Measurements from ENCODE around the gene SPINK13. TPM values are rescaled to one million over a fixed set of nuclear protein-coding genes. Genes with fewer than 3 reads are reported as not detected.

SPINK13 gene, protein sequence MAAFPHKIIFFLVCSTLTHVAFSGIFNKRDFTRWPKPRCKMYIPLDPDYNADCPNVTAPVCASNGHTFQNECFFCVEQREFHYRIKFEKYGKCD
- not detected for total RNA-seq
- polyA plus RNA-seq: not detected
- total RNA-seq: 0 reads per million in 6 experiments

DNA sequence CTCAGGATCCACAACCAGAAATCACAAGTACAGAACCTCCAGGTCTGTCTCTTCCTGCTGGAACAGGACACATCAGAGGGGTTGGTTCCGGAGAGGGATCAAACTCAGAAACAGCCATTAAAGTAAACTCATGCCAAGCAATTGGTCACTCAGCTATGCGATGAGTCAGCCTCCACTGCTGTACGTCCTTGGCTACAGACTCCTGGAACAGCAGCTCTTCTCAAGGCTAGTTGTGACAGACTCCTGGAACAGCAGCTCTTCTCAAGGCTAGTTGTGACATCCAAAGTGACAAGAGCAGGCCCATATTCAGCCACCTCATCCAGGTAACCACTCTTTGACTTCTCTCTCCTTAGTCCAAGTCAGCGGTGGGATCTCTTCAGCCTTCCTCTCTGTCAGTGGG lies at the start of gene SPINK13:
SPINK13 (plus strand) TSS at position 229 of the 400 bp plus-strand sequence. CDS start 1,279 bp downstream, outside the sequence.
- DNase-seq (no peak), ATAC-seq (no peak)
- Mint-ChIP-seq H3K36me3 (no peaks in the 10 kb centered on the region), H3K4me3 (no peak within 1 kb of the TSS), H3K27ac (no peak within 1 kb of the TSS), H3K27me3 (peaks cover 0 to 15% (median 1%) of the 10 kb centered on the region in 5 donors), H3K9me3 (peaks cover 0 to 9% (median 1%) of the 10 kb centered on the region in 9 donors), H3K4me1 (no peaks in the 10 kb centered on the region)
- POLR2A ChIA-PET: no interaction called here

DNA sequence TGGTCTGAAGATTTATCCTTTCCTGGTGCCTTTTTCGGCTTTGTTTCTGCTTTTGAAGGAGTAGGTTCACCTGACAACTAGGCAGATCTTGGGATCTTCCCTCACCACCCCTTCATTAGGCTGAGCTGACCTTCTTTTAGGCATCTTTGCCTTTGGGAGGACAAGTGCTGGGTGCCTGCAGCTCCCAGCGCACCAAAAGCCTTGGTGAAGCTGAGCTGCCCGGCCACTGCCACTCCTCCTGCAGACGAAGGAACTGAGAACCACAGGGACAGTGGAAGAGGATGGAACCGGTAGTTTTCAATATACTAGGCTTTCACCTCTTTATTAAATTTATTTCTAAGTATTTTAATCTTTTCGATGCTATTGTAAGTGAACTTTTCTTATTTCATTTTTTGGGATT lies 47.1 kb upstream of the SPINK13 start:
- POLR2A ChIA-PET: no interaction called here
- no peak for ATAC-seq
- Mint-ChIP-seq H3K27me3 (peaks cover 0 to 22% (median 12%) of the 10 kb centered on the region in 5 donors), H3K36me3 (no peaks in the 10 kb centered on the region), H3K4me1 (no peaks in the 10 kb centered on the region), H3K4me3 (no peak overlapping the region), H3K9me3 (peaks cover 0 to 10% (median 0%) of the 10 kb centered on the region in 9 donors), H3K27ac (no peak overlapping the region)
- DNase-seq: no peak

DNA sequence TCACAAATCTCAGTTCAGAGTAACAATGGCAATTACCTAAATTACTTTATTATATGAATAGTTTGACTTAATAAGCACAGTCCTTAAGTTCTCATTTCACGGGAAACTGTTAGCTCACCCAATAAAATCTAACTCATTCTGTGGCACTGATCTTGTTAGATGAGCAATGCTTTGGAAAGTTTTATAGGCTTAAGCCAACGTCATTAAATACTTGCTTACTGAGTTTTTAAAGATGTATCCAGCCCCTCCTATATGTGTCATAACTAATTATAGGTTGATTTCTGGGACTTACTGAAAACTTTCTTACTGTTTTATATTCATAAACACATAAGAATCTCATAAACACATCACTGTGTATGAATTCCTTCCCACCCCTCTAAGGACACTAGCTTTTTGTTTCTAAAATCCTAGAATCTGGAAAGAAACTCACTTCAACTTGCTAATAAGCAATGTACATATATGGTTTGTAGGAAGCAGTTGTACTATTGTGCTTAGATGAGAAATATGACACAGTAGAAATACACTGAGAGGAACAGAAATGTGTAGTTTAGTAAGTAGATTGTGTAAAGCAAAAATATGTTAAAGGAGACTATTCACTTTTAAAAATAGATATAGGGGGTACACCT lies 44.4 kb upstream of the SPINK13 start:
- Mint-ChIP-seq H3K9me3 (peaks cover 0 to 1% (median 0%) of the 10 kb centered on the region in 9 donors), H3K27me3 (peaks cover 2 to 33% (median 14%) of the 10 kb centered on the region in 5 donors), H3K4me3 (no peak overlapping the region), H3K36me3 (no peaks in the 10 kb centered on the region), H3K27ac (no peak overlapping the region), H3K4me1 (no peaks in the 10 kb centered on the region)
- POLR2A ChIA-PET: no interaction called here
- DNase-seq: no peak
- ATAC-seq: no peak

DNA sequence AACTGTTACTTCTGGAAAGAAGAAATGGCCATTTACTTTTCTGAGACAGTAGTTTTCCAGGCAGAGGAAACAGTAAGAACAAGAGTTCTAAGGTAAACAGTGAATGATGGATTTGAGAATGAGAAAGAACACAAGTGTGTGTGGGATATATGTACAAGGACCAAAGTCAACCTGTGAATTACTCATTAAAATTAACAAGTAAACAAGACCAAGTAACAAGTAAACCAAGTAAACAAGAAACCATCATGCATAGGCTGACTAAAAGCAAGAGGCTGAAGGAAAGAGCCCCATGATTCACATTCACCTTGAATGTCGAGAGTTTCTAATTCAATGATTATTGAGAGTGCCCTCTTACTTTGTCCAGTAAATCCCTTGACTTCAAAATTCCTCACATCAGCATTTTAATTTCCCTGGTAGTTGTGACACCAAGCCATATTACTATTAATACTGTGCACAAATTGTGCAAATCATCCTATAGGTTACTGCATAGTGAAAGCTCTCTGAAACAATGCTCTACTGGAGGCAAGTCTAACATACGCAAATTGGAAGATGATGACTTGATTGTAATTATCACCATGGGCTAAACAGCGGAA lies 40.1 kb upstream of the SPINK13 start:
- POLR2A ChIA-PET: no interaction called here
- no peak for ATAC-seq
- Mint-ChIP-seq H3K27me3 (peaks cover 4 to 33% (median 12%) of the 10 kb centered on the region in 5 donors), H3K4me3 (no peak overlapping the region), H3K9me3 (peaks cover 0 to 12% (median 2%) of the 10 kb centered on the region in 9 donors), H3K27ac (no peak overlapping the region), H3K4me1 (no peaks in the 10 kb centered on the region), H3K36me3 (no peaks in the 10 kb centered on the region)
- DNase-seq: no peak

DNA sequence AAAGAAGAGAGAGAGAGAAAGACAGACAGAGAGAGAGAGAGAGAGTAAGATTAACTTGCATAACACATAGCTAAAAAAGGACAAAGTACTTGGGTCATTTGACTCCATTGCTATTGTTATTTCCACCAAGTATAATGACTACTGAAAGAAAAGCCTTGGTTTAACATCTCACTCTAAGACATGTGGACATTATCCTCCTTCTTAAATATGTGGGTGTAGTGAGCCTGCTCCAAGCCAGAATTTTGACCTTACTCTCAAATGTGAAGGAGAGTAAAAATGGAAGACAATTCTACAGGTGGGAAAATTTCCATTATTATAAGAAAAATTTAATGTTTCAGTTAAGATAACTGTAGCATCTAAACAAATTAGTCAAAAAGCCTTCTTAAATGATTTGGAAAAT lies 38.8 kb upstream of the SPINK13 start:
- H3K9me3 Mint-ChIP-seq: peaks cover 0 to 12% (median 2%) of the 10 kb centered on the region in 9 donors
- ATAC-seq: no peak
- no peak for DNase-seq
- POLR2A ChIA-PET: no interaction called here
- no peak overlapping the region for H3K27ac Mint-ChIP-seq
- H3K4me1 Mint-ChIP-seq: no peaks in the 10 kb centered on the region
- no peaks in the 10 kb centered on the region for H3K36me3 Mint-ChIP-seq
- H3K4me3 Mint-ChIP-seq: no peak overlapping the region
- H3K27me3 Mint-ChIP-seq: peaks cover 4 to 27% (median 12%) of the 10 kb centered on the region in 5 donors

DNA sequence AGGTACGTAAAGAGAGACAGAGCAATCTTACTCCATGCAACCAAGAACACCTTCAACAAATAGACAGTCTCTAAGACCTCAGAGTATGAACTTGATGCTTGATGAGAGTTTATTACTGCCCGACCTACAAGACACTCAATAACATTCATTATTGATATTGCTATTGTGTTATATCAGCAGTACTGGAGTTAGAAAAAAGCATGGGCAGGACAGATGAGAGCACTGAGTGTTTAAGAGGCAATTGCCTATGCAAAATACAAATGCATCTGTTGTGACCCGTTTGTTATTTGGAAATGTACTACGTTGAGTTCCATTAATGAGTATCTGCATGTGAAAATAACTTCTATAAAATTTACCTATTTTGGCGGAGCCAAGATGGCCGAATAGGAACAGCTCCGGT lies 38.4 kb upstream of the SPINK13 start:
- H3K27me3 Mint-ChIP-seq: peaks cover 4 to 23% (median 12%) of the 10 kb centered on the region in 5 donors
- no peak overlapping the region for H3K4me3 Mint-ChIP-seq
- ATAC-seq: no peak
- no peaks in the 10 kb centered on the region for H3K4me1 Mint-ChIP-seq
- H3K36me3 Mint-ChIP-seq: no peaks in the 10 kb centered on the region
- no peak overlapping the region for H3K27ac Mint-ChIP-seq
- DNase-seq: no peak
- POLR2A ChIA-PET: no interaction called here
- H3K9me3 Mint-ChIP-seq: peaks cover 0 to 12% (median 2%) of the 10 kb centered on the region in 9 donors

DNA sequence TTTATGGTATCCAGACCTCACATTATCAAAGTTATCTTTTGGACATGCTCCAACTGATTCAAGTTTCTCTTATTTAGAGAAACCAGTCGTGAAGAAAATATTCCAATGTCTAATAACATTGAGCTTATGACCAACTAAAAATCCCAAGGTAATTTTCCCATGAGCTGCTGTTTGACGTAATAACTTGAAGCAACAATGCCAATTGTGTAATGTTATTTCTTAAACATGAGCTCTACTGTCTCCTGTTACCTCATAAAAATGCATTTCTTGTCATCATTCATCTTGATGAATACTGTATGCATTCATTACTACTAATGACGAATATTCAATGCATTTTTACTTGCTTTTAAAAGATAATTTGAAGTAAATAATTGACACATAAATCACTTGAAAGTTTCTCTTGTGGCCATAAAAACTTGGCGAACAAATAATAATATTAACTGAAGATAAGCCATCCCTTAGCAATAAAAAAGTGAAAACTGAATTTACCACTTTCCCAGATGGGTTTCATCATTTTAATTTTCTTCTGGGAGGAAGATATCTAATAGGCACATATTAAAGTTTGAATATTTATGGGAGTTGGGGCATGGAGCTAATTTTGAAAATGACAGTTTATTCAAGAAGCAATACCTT lies 30.7 kb upstream of the SPINK13 start:
- no peak overlapping the region for H3K27ac Mint-ChIP-seq
- H3K36me3 Mint-ChIP-seq: no peaks in the 10 kb centered on the region
- ATAC-seq (no peak), DNase-seq (no peak)
- H3K4me1 Mint-ChIP-seq: no peaks in the 10 kb centered on the region
- peaks cover 0 to 6% (median 0%) of the 10 kb centered on the region in 9 donors for H3K9me3 Mint-ChIP-seq
- no peak overlapping the region for H3K4me3 Mint-ChIP-seq
- peaks cover 0 to 6% (median 4%) of the 10 kb centered on the region in 5 donors for H3K27me3 Mint-ChIP-seq
- POLR2A ChIA-PET: no interaction called here

DNA sequence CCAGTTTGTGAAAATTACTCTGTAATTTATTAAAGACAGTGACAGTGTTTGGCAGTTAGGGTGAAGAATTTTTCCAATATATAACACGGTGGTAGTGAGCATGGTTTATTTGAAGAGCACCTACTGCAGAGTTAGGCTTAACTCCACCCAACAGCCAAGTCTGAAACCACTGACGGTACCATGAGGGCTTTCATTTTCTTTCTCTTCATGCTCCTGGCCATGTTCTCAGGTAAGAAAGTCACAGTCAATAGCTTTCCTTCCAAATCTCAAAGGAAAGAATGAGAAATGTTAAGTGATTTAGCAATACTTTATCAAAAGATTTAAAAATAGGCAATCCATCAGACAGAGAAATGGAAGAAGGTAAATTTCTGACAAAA lies 30.2 kb upstream of the SPINK13 start, which contains the start of gene MARCOL:
MARCOL (plus strand) TSS at position 108 of the 377 bp plus-strand sequence; CDS start at position 181, 73 bp downstream.
- Mint-ChIP-seq H3K4me1 (no peaks in the 10 kb centered on the region), H3K4me3 (no peak within 1 kb of the TSS), H3K36me3 (no peaks in the 10 kb centered on the region), H3K27ac (no peak within 1 kb of the TSS), H3K9me3 (peaks cover 0 to 6% (median 0%) of the 10 kb centered on the region in 9 donors), H3K27me3 (peaks cover 0 to 6% (median 4%) of the 10 kb centered on the region in 5 donors)
- DNase-seq (no peak), ATAC-seq (no peak)
- POLR2A ChIA-PET: no interaction called here

DNA sequence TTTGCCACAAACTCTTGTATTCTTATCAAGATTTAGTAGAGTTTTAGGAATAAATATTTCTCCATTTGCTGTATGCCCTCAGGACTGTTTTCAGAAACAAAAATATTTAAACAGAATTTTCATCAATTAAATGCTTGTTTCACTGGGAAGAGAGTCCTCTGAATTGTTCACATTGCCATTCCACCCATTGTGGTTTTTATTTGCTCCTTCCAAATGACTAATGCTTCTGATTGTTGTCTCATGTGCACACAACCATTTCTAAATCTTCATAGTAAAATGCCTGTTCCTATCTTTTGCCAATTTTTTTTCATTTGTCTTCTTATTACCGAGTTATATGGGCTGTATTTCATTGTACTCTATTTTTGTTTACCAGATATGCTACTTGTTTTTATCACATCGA lies 19.7 kb upstream of the SPINK13 start:
- POLR2A ChIA-PET: no interaction called here
- H3K9me3 Mint-ChIP-seq: peaks cover 0 to 25% (median 9%) of the 10 kb centered on the region in 9 donors
- H3K27me3 Mint-ChIP-seq: peaks cover 0 to 5% (median 0%) of the 10 kb centered on the region in 5 donors
- H3K4me3 Mint-ChIP-seq: no peak overlapping the region
- DNase-seq (no peak), ATAC-seq (no peak)
- H3K27ac Mint-ChIP-seq: no peak overlapping the region
- H3K4me1 Mint-ChIP-seq: no peaks in the 10 kb centered on the region
- H3K36me3 Mint-ChIP-seq: no peaks in the 10 kb centered on the region

DNA sequence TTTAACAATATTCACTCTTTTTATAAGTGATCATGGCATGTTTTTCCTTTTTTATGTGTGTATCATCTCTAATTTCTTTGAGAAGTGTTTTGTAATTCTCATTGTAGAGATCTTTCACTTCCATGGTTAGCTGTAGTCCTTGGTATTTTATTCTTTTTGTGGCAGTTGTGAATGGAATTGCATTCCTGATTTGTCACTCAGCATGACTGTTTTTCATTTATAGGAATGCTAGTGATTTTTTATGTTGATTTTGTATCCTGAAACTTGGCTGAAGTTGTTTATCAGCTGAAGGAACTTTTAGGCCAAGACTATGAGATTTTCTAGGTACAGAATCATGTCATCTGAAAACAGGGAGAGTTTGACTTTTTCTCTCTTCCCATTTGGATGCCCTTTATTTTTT lies 13.1 kb upstream of the SPINK13 start:
- no peak overlapping the region for H3K4me3 Mint-ChIP-seq
- no peak overlapping the region for H3K27ac Mint-ChIP-seq
- no peaks in the 10 kb centered on the region for H3K4me1 Mint-ChIP-seq
- H3K27me3 Mint-ChIP-seq: peaks cover 0 to 5% (median 0%) of the 10 kb centered on the region in 5 donors
- H3K9me3 Mint-ChIP-seq: peaks cover 11 to 66% (median 36%) of the 10 kb centered on the region in 9 donors
- peaks cover 0 to 31% (median 2%) of the 10 kb centered on the region in 3 donors for H3K36me3 Mint-ChIP-seq
- DNase-seq (no peak), ATAC-seq (no peak)
- POLR2A ChIA-PET: no interaction called here

DNA sequence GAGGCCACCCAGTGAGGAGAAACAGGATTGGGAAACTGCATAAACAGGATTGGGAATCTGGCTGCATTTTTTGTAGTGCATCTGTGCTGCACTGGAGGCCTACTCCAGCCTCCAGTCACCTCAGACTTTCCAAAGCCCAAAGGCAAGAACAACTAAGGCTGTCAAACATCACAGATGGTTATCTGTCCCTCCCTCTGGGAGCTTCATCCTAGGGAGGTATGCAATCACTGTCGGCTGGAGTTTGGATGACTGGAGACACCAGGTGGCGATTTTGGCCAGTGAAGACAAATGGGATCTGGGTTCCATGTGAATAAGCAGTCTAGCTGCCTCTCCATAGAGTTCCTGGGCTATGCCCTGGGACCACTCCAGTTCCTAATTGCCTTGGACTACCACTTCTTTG lies 9.3 kb upstream of the SPINK13 start:
- DNase-seq (no peak), ATAC-seq (no peak)
- Mint-ChIP-seq H3K9me3 (peaks cover 11 to 53% (median 38%) of the 10 kb centered on the region in 9 donors), H3K4me1 (no peaks in the 10 kb centered on the region), H3K27ac (no peak overlapping the region), H3K36me3 (peaks cover 0 to 42% (median 2%) of the 10 kb centered on the region in 3 donors), H3K4me3 (no peak overlapping the region), H3K27me3 (peaks cover 0 to 6% (median 1%) of the 10 kb centered on the region in 5 donors)
- POLR2A ChIA-PET: no interaction called here

DNA sequence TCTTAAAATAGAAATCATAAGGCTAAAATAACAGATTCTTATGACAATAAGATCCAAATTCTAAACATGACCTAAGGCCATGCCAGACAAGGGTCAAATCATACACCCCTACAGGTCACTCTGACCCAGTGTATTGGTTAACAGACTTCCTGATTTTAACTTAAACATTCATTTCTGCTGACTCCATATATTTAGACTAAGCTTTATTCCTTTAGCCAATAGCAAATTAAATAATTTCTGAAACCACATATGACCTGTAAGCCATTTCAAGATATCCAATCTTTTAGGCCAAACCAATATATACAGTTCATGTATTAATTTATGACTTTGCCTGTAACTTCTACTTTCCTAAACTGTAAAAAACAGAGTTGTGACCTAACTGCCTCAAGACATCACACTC lies 7.4 kb upstream of the SPINK13 start:
- Mint-ChIP-seq H3K4me1 (no peaks in the 10 kb centered on the region), H3K36me3 (peaks cover 0 to 37% (median 2%) of the 10 kb centered on the region in 3 donors), H3K27me3 (peaks cover 1 to 7% (median 3%) of the 10 kb centered on the region in 5 donors), H3K27ac (no peak overlapping the region), H3K4me3 (no peak overlapping the region), H3K9me3 (peaks cover 9 to 48% (median 27%) of the 10 kb centered on the region in 9 donors)
- DNase-seq: no peak
- no peak for ATAC-seq
- POLR2A ChIA-PET: no interaction called here

DNA sequence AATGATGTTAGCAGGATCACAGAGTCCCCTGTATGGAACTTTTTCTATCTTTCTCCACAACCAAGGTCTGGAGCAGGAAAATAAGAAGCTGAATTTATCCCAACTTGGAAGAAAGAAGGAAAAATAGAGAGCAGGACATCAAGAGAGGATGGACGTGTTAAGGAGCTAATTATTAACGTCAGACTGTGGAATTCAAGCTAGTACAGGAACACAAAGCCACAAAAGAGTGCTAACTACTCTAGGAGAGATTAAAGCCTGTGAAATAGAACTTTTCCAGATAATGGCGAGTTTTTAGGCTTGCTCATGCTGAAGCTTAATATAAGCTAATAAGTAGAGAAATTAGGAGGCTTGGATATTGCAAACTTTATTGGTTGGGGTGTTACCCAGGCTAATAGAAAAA lies 632 bp upstream of the SPINK13 start:
- ATAC-seq: no peak
- H3K4me1 Mint-ChIP-seq: no peaks in the 10 kb centered on the region
- H3K9me3 Mint-ChIP-seq: peaks cover 0 to 9% (median under 1%) of the 10 kb centered on the region in 9 donors
- H3K27ac Mint-ChIP-seq: no peak overlapping the region
- POLR2A ChIA-PET: no interaction called here
- H3K27me3 Mint-ChIP-seq: peaks cover 0 to 15% (median 1%) of the 10 kb centered on the region in 5 donors
- H3K36me3 Mint-ChIP-seq: peaks cover 0 to 3% (median 0%) of the 10 kb centered on the region in 3 donors
- H3K4me3 Mint-ChIP-seq: no peak overlapping the region
- DNase-seq: no peak
